Suprapubic skin (tissue), 4 donors: ENCODE results near the gene ANXA4. TPM values are rescaled to one million over a fixed set of nuclear protein-coding genes. Genes with fewer than 3 reads are reported as not detected.
"Not testable (repeated sequence)": the region's sequence is repeated elsewhere in the genome, so short reads cannot be mapped to it uniquely, and the experiment has no call there.

ENCODE experiments used
- DNase-seq, 2 donors: peaks; one replicate each; pipeline ENCODE4 v3.0.0-alpha.2; 2019; ENCODE audit warnings: low spot score in 2 of 2
- H3K27ac ChIP-seq: fragments of 200-600 bp; sonication (generic); one replicate; pipeline ENCODE4 v1.5.1; 2019
- H3K27me3 ChIP-seq: fragments of 200-600 bp; sonication (generic); one replicate; pipeline ENCODE4 v1.5.1; 2019
- H3K36me3 ChIP-seq: fragments of 200-600 bp; sonication (generic); one replicate; pipeline ENCODE4 v1.5.1; 2019
- H3K4me1 ChIP-seq: fragments of 200-600 bp; sonication (generic); one replicate; pipeline ENCODE4 v1.5.1; 2019
- H3K4me3 ChIP-seq: fragments of 200-600 bp; sonication (generic); one replicate; pipeline ENCODE4 v1.5.1; 2019; ENCODE audit warnings: mild to moderate bottlenecking
- H3K9me3 ChIP-seq: fragments of 200-600 bp; sonication (generic); one replicate; pipeline ENCODE4 v1.5.1; 2019
- EP300 ChIP-seq: sonication (generic); formaldehyde crosslinking; IDR thresholded peaks from one replicate; pipeline ENCODE4 v1.6.1; 2017; ENCODE audit warnings: antibody characterized with exemption
- POLR2A ChIP-seq, 2 donors: fragments of 450-650 bp; IDR thresholded peaks; one replicate each; pipeline ENCODE4 v1.6.1; 2017; ENCODE audit warnings: antibody characterized with exemption in 2 of 2, mild to moderate bottlenecking in 2 of 2, moderate library complexity in 2 of 2
- POLR2AphosphoS5 ChIP-seq, 3 donors: sonication (generic); formaldehyde crosslinking; IDR thresholded peaks; one replicate each; pipeline ENCODE4 v1.6.1; 2017; ENCODE audit warnings: antibody characterized with exemption in 3 of 3
- WGBS: methylation state at CpG from one replicate; pipeline ENCODE4 v1.1.5; 2018; 5-methylcytosine and 5-hydroxymethylcytosine counted together
- total RNA-seq, 4 donors: library from RNA; depleted of rRNA; stranded (reverse); fragments of >200 nt; gene quantifications; one replicate each; pipeline ENCODE4 v1.1.0, GENCODE V29; 2016
- TF ChIP-seq, protein P1 (sequence below), 2 donors: fragments of 200-600 bp in 1 of 2; fragments of 450-650 bp in 1 of 2; sonication (generic) in 1 of 2; IDR thresholded peaks; one replicate each; pipeline ENCODE4 v1.5.1; 2016 to 2019; ENCODE audit warnings: antibody characterized with exemption in 2 of 2, mild to moderate bottlenecking in 1 of 2, moderate library complexity in 1 of 2

Gene ANXA4
- total RNA-seq, 4 donors from 2014 or later, result 58.1 to 91.6 (median 85.8) TPM

DNA sequence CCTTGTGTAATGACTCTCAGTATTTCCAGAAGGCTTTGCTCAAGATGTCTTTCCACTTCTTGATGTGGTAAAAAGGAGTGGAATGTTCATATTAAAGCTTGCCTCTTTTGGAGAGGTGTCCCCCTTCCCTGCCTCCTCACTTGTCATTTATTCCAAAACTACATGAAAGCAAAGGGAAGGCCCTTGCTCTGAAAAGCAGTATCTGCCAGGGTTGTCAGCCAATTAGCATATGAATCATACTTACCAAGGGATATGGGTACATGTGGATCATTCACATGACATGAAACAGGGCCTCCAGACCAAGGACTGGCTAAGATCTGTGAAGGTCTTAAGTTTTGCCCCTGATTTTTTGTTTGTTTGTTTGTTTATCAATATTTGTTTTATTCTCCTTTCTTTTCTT, 31.3 kb downstream of the ANXA4 start:
- no peak overlapping the region for H3K4me3 ChIP-seq
- peak overlapping the region; percentile 95 for H3K27ac ChIP-seq
- peak in 1 of 3 donors; percentile 36 for TF ChIP-seq POLR2AphosphoS5 (IDR thresholded peaks at IDR 0.05)
- no peak for TF ChIP-seq POLR2A (IDR thresholded peaks at IDR 0.05)
- H3K27me3 ChIP-seq, result no peaks in the 10 kb centered on the region
- H3K9me3 ChIP-seq, result no peaks in the 10 kb centered on the region
- no peaks in the 10 kb centered on the region for H3K36me3 ChIP-seq
- no peak for DNase-seq
- peaks cover 66% of the 10 kb centered on the region for H3K4me1 ChIP-seq

DNA sequence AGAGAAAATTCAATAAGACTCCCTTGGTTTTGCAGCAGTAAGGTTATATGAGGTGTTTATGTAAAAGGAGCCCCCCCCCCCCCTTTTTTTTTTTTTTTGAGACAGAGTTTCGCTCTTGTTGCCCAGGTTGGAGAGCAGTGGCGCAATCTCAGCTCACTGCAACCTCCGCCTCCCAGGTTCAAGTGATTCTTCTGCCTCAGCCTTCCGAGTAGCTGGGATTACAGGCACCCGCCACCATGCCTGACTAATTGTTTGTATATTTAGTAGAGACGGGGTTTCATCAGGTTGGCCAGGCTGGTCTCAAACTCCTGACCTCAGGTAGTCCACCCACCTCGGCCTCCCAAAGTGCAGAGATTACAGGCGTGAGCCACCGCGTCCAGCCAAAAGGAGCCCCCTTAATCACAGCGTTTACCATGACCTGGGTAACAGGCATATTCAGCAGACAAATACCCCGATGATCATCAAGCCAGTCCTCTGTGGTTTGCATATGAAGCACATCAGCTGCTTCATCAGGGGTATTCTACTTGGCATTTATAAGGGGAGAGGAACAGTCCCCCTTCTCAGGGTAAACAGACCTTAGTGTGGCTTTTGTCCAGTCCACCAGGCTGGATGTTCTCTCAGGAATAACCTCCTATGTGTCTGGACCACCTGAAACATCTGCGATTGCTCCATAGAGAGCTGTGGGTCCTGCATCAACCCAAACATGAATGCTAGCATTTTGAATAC, 32.5 kb downstream of the ANXA4 start:
- H3K27ac ChIP-seq, H3K9me3 ChIP-seq, DNase-seq, H3K4me3 ChIP-seq, H3K27me3 ChIP-seq, H3K36me3 ChIP-seq: not testable (repeated sequence)
- H3K4me1 ChIP-seq, result peaks cover 59% of the 10 kb centered on the region
- 95% methylated on average over 11 of the region's 13 CpGs for WGBS

DNA sequence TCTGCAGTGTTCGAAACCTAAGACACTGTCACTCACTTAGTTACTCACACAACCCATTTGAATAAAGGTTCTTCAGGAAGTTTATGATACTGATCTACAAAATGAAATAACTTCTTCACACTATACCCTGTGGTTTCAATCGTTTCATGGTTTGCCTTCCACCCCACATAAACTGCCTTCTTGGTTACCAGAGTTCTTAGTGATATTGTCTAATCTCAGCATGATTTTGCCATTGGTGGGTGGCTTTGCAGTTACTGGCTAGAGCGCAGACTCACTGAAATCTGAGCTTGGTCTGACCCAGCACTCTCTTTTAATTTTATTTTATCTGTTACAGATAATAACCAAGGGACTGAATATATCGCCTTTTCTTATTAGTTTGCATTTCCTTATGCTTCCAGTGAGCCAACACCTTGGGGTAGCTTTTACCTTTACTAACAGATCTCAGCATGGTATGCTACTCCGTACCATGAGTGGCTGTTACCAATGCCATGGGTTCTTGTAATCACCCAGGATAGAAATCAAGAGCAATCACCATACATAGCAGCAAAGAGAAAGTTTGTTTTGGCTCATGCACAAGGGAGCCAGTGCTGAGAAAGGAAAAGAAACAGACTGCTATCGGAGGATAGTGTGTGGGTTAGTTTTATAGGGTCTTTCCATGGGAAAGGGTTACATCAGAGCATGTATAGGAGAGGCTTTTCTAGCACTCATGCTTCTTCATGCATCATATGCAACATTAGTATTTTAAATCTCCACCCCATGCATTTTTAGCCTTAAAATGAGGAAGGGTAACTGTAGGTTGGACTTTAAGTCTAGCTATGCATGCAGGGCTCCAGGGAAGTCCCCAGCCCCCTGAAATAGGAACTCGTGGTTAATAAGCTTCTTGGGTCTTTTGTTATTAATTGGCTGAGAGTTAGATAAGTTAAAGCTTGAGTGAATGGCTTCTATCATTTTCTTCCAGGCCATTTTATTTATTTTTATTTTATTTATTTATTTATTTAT, 33.3 kb downstream of the ANXA4 start:
- H3K36me3 ChIP-seq, result no peaks in the 10 kb centered on the region
- H3K27ac ChIP-seq, result no peak overlapping the region
- H3K4me3 ChIP-seq, result no peak overlapping the region
- peaks cover 54% of the 10 kb centered on the region for H3K4me1 ChIP-seq
- no peaks in the 10 kb centered on the region for H3K9me3 ChIP-seq
- WGBS, result 73% methylated on average over 7 of the region's 7 CpGs
- TF ChIP-seq POLR2AphosphoS5 (IDR thresholded peaks at IDR 0.05) (no peak), EP300 (no peak), POLR2A (IDR thresholded peaks at IDR 0.05) (no peak)
- TF ChIP-seq, protein P1, sequence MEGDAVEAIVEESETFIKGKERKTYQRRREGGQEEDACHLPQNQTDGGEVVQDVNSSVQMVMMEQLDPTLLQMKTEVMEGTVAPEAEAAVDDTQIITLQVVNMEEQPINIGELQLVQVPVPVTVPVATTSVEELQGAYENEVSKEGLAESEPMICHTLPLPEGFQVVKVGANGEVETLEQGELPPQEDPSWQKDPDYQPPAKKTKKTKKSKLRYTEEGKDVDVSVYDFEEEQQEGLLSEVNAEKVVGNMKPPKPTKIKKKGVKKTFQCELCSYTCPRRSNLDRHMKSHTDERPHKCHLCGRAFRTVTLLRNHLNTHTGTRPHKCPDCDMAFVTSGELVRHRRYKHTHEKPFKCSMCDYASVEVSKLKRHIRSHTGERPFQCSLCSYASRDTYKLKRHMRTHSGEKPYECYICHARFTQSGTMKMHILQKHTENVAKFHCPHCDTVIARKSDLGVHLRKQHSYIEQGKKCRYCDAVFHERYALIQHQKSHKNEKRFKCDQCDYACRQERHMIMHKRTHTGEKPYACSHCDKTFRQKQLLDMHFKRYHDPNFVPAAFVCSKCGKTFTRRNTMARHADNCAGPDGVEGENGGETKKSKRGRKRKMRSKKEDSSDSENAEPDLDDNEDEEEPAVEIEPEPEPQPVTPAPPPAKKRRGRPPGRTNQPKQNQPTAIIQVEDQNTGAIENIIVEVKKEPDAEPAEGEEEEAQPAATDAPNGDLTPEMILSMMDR (IDR thresholded peaks at IDR 0.05), result no peak
- H3K27me3 ChIP-seq, result no peaks in the 10 kb centered on the region
- no peak for DNase-seq

DNA sequence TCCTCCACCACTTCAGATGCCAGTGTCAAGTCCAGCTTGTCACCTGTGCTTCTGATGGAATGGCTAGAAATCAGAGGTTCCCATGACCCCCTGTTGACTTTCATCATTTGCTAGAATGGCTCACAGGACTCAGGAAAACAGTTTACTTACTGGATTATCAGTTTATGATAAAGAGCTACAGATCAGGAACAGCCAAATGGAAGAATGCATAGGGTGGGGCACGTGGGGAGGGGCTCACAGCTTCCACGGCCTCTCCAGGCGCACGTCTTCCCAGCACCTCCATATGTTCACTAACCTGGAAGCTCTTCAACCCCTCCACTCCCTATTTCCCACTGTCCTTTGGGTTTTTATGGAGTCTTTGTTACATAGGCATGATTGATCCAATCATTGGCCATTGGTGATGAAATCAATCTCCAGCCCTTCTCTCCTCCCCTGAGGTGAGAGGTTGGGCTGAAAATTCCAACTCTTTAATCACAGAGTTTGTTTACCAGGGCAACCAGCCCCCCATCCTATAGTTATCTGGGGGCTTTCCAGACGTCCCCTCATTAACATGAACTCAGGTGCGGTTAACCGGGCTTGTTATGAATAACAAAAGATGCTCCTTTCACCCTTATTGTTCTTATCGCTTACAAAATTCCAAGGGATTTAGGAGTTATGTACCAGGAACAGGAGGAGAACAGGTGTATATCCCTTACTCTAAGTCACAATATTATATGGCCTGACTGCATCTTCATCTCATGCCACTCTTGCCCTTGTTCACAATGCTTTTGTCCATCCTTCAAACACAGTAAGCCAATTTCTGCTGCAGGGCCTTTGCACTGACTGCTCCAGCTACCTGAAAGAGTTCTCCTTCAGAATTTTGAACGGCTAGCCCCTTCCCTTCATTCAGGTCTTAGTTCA, 35.2 kb downstream of the ANXA4 start:
- peaks cover 51% of the 10 kb centered on the region for H3K4me1 ChIP-seq
- H3K27me3 ChIP-seq, result no peaks in the 10 kb centered on the region
- H3K36me3 ChIP-seq, result no peaks in the 10 kb centered on the region
- no peak for DNase-seq
- no peak for TF ChIP-seq POLR2AphosphoS5 (IDR thresholded peaks at IDR 0.05)
- TF ChIP-seq, protein P1 (IDR thresholded peaks at IDR 0.05), result no peak
- TF ChIP-seq EP300, result no peak
- no peak for TF ChIP-seq POLR2A (IDR thresholded peaks at IDR 0.05)
- no peak overlapping the region for H3K27ac ChIP-seq
- no peaks in the 10 kb centered on the region for H3K9me3 ChIP-seq
- H3K4me3 ChIP-seq, result no peak overlapping the region
- WGBS, result 91% methylated on average over 9 of the region's 9 CpGs

DNA sequence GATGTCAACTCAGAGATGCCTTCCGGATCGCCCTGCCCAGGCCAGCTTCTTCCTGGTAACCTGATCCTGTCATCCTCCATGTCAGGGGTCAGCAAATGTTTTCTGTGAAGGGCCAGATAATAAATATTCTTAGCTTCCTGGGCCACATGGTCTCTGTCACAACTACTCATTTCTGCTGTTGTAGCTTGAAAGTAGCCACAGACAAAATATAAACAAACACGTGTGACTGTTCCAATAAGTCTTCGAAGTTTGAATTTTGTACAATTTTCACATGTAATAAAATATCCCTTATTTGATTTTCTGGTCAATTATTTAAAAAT, 35.8 kb downstream of the ANXA4 start:
- Histone ChIP-seq H3K27me3 (no peaks in the 10 kb centered on the region), H3K9me3 (no peaks in the 10 kb centered on the region), H3K36me3 (no peaks in the 10 kb centered on the region), H3K4me1 (peaks cover 45% of the 10 kb centered on the region), H3K27ac (no peak overlapping the region), H3K4me3 (no peak overlapping the region)
- DNase-seq, result no peak
- WGBS, result 88% methylated on average over 4 of the region's 4 CpGs
- TF ChIP-seq POLR2A (IDR thresholded peaks at IDR 0.05) (no peak), POLR2AphosphoS5 (IDR thresholded peaks at IDR 0.05) (no peak), EP300 (no peak)
- TF ChIP-seq, protein P1 (IDR thresholded peaks at IDR 0.05), result no peak
